NCI-H2196 (cell line): ENCODE data around the gene GRIN1.

Source experiments
- DNase-seq: peaks from one replicate; lab custom pipeline; 2025; ENCODE audit not compliant: unreplicated experiment; lab: John Stamatoyannopoulos, UW

Gene GRIN1

DNA sequence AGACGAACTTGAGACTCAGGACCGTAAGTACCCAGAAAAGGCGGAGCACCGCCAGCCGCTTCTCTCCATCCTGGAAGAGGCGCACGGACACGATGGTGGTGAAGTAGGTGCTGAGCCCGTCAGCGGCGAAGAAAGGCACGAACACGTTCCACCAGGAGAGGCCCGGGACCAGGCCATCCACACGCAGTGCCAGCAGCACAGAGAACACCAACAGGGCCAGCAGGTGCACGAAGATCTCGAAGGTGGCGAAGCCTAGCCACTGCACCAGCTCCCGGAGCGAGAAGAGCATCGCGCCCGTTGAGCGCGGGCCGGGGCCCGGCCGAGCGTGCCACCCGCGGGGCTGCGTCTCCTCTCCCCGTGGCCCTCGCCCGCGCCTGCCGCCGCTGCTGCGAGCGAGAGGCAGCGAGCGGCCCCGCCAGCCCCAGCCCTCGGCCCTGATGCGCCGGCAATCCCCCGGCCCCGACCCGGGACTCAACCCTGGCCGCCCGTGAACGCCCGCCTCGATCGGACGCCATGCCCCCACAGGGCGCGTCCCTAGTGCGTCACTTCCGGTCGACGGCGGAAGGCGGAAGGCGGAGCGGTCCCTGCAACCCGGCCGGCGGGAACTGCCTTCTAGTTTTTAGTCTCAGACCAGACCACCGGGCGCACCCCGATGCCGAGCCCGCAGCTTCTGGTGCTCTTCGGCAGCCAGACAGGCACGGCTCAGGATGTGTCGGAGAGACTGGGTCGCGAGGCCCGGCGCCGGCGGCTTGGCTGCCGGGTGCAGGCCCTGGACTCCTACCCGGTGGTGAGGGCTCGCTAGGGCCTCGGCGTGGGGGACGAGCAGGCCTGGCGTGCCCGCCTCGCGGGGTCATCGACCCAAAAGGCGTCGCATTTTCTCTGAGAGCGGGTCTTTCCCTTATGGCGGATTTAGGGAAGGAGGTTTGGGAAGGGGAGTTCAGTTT, 66.4 kb downstream of the GRIN1 start, which contains the start of the genes NDOR1 and TMEM203:
Gene NDOR1 (plus strand): TSS at position 575 of the 944 bp plus-strand sequence. CDS start 78 bp downstream, at position 653.
Gene TMEM203 (minus strand): TSS at position 523 of the 944 bp plus-strand sequence. CDS start 234 bp downstream, at position 289.
- peak; percentile 91 for DNase-seq

GRCh38 chr9:137206602-137207001, 67.6 kb downstream of the GRIN1 start:
- no peak for DNase-seq

GRCh38 chr9:137211532-137211931, 72.6 kb downstream of the GRIN1 start:
- no peak for DNase-seq

DNA sequence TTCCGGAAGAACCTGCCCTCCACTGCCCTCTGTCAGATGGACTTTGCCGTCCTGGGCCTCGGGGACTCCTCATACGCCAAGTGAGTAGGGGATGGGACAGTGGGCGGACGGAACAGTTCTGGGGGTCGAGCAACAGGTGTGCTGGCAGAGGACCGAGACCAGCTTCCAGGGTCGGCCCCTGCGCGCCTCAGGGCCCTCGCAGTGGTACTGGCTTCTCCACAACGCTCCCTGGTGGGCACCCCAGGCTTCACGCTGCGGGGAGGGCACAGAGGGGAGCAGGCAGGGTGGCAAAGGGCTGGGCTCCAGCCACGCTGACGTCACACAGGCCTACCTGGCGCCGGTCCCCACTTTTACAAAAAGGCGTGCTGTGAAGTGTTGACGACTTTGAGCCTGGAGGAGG, 73.6 kb downstream of the GRIN1 start:
- DNase-seq = no peak

- DNase-seq = peak; percentile 14
These were observed 74.5 kb downstream of the GRIN1 start for GRCh38 chr9:137213160-137214060.

- DNase-seq = no peak
These were observed 75.7 kb downstream of the GRIN1 start for GRCh38 chr9:137214620-137215019.

DNA sequence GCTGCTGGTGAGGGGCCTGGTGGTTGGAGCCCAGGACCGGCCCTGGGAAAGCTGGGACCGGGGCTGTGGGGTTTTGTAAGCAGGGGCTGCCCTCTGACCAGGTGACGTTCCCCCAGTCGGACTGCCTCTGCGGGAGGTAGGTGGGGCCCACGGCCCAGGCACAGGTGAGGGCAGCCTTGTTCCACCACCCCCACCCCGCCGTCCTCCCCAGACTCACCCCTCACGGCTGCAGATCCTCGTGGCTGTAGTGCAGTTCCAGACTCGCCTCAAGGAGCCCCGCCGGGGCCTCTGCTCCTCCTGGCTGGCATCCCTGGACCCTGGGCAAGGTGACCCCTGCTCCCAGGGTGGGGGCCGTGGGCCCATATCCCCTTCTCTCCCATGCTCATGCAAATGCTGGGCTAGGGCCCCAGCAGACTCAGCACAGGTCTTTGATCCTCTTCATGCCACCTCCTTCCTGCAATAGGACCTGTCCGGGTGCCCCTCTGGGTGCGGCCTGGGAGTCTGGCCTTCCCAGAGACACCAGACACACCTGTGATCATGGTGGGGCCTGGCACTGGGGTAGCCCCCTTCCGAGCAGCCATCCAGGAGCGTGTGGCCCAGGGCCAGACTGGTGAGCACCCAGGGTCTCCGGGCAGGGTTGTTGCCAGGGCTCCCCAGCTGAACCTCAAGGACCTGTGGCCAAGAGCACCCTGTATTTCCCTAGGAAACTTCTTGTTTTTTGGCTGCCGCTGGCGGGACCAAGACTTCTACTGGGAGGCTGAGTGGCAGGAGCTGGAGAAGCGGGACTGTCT, 76.4 kb downstream of the GRIN1 start:
- no peak for DNase-seq

DNA sequence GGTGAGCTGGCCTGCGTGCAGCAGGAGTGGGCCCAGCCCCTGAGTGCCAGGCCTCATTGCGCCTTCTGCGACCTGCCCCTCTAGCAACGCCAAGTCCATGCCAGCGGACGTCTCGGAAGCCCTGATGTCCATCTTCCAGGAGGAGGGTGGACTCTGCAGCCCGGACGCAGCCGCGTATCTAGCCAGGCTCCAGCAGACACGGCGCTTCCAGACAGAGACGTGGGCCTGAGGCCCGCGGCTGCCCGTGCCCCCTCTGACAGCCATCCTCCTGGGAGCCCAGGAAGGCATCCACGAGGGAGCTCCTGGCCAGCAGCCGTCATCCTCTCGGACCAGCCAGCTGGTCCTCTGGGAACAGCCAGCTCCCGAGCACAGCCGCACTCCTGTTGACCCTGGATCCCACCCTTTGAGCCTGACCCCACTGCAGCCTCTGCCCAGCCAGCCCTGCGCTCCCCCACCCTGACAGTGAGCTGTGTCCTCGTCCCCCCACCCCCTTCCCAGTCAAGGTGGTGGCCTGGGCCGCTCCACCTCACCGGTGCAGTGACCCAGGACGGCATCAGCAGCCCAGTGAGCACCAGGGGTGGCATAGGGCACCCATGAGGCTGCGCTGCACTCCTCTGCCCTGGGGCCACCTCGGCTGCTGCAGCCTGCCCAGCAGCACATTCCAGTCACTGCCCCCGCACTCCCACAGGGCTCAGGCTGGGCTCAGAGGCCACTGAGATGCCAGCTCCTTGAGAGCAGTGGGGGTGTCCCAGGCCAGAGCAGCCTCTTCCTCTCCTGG, 77.4 kb downstream of the GRIN1 start:
- no peak for DNase-seq

GRCh38 chr9:137217276-137218211, 78.6 kb downstream of the GRIN1 start:
- DNase-seq = peak; percentile 91

DNA sequence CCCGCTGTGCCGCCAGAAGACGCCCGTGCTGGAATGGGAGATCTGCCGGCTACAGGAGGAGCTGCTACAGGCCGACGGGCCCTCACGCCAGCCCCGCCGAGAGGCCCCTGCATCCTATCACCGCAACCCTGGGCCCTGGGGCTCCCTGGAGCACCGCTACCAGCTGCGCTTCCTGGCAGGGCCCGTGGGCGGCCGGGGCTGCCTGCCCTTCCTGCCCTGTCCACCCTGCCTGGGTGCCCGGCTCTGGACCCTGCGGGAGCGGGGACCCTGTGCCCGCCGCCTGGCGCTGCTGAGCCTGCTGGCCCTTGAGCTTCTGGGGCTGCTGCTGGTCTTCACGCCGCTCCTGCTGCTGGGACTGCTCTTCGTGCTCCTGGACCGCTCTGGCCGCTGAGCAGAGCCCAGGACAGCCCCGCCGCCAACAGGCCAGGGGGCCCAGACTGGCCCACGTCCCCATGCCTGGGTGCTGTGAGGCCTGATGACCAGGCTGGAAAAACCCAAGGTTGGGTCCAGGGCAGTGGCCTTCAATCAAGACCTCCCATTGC, 79.3 kb downstream of the GRIN1 start:
- no peak for DNase-seq
